NT2/D1 (cell line): ENCODE measurements around the gene LRCH1.

Experiments used
- DNase-seq: peaks from one replicate; pipeline ENCODE4 v3.0.0-alpha.2; 2011; ENCODE audit warnings: low read depth, low spot score
- H3K27me3 ChIP-seq: 2 replicates; pipeline ENCODE4 v1.6.0; 2011; ENCODE audit warnings: mild to moderate bottlenecking; ENCODE audit not compliant: insufficient read length, insufficient read depth
- H3K36me3 ChIP-seq: 2 replicates; pipeline ENCODE4 v1.6.1; 2011; ENCODE audit warnings: mild to moderate bottlenecking, low read length, mixed read lengths; ENCODE audit not compliant: insufficient read depth, insufficient read length
- H3K4me1 ChIP-seq: 2 replicates; pipeline ENCODE4 v1.5.1; 2011; ENCODE audit not compliant: insufficient read depth, insufficient read length
- H3K4me3 ChIP-seq: 2 replicates; pipeline ENCODE4 v1.5.1; 2011; ENCODE audit warnings: low read depth; ENCODE audit not compliant: insufficient read length
- H3K9ac ChIP-seq: 2 replicates; pipeline ENCODE4 v1.6.0; 2011; ENCODE audit warnings: low read depth; ENCODE audit not compliant: insufficient read length
- H3K9me3 ChIP-seq: 2 replicates; pipeline ENCODE4 v1.5.1; 2011; ENCODE audit warnings: mild to moderate bottlenecking, low read length; ENCODE audit not compliant: insufficient read depth
- SUZ12 ChIP-seq: IDR thresholded peaks from 2 replicates; pipeline ENCODE4 v1.6.1; 2011; ENCODE audit not compliant: insufficient read length, insufficient read depth; ENCODE audit errors: extremely low read depth
- YY1 ChIP-seq: IDR thresholded peaks from 2 replicates; pipeline ENCODE4 v1.6.1; 2011; ENCODE audit not compliant: insufficient read length, insufficient read depth
- ZNF274 ChIP-seq: IDR thresholded peaks from 2 replicates; pipeline ENCODE4 v1.6.1; 2011; ENCODE audit warnings: mild to moderate bottlenecking, low read depth, low read length

The LRCH1 gene

DNA sequence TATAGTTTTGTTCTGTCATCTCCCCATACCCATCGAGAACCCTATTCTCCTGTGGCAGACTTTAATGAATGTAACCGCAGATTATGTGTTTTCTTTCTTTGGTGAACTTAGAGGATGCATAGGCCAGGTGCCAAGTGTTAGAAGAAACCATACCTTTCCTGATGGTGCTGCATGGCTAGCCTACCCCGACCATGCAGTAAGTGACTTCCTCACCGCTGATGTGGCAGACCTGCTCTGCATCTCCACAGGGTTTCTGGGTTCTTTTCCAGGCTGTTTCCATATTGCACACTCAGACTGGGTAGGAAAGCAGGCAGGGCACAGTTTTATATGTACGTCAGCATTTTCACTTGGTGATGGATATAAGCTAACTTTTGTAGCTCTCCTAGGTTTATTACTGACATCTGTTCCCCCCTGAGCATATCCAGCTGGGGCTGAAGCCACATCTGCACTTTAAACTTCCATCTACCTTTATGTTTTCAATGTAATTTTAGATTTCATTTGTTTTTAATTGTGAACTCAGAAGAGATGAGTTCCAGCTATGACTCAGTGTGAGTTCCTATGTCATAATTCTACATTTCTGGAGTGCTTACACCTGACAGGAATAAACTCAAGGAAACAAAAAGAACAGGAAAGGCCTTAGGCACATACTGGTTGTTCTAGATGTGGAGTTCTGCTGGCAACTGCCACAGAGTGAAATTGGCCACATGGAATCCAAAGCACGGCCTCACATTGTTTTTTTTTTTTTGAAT is 42.3 kb downstream of the LRCH1 start:
- peaks cover 1% of the 10 kb centered on the region for H3K4me1 ChIP-seq
- no peak overlapping the region for H3K4me3 ChIP-seq
- H3K9me3 ChIP-seq = no peaks in the 10 kb centered on the region
- no peaks in the 10 kb centered on the region for H3K27me3 ChIP-seq
- TF ChIP-seq YY1 = no peak
- TF ChIP-seq ZNF274 = no peak
- TF ChIP-seq SUZ12 = no peak
- H3K36me3 ChIP-seq = no peaks in the 10 kb centered on the region
- DNase-seq = no peak
- H3K9ac ChIP-seq = no peak overlapping the region

DNA sequence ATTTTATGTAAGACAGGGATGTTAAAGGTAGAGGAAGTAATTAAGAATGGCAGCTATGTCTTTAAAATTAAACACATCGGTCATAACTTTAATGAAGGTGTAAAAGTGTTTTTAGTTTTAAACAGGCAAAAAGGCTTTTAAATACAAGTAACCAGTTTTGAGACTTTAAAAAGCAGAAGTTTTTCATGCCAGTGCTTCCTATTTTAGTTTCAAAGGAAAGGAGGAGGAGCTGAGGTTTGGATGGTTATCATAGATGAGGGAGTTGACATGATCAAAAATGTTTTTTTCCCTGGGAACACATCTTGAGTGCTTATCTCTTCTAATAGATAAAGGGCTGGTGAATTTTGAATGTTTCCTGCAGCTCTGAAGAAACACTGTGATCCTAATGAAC is 42.9 kb downstream of the LRCH1 start:
- Histone ChIP-seq H3K9me3 (no peaks in the 10 kb centered on the region), H3K4me1 (peaks cover 1% of the 10 kb centered on the region), H3K27me3 (no peaks in the 10 kb centered on the region), H3K36me3 (no peaks in the 10 kb centered on the region), H3K4me3 (no peak overlapping the region), H3K9ac (no peak overlapping the region)
- DNase-seq = no peak
- no peak for TF ChIP-seq ZNF274
- no peak for TF ChIP-seq SUZ12
- no peak for TF ChIP-seq YY1

DNA sequence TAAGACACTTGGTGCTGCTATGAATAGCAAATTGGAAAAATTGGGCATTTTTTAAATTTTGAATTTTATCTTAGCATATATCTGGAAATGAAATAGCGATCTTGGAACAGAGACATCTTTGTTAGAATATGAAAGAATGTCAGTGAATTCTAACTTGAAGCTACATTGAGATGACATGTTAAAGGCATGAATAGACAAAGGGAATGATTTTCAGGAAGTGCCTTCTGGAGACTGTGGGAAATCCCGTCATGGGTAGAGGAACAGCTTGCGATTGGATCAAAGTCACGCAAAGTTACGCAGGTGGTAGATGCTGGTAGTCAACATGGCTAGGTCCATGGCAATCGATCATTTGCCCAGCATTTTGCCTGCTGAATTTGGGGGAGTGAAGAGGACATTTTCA is 43.5 kb downstream of the LRCH1 start:
- DNase-seq = no peak
- H3K9me3 ChIP-seq = no peaks in the 10 kb centered on the region
- H3K4me3 ChIP-seq = no peak overlapping the region
- H3K27me3 ChIP-seq = no peaks in the 10 kb centered on the region
- no peak overlapping the region for H3K9ac ChIP-seq
- peaks cover 1% of the 10 kb centered on the region for H3K4me1 ChIP-seq
- no peak for TF ChIP-seq YY1
- TF ChIP-seq SUZ12 = no peak
- TF ChIP-seq ZNF274 = no peak
- no peaks in the 10 kb centered on the region for H3K36me3 ChIP-seq

DNA sequence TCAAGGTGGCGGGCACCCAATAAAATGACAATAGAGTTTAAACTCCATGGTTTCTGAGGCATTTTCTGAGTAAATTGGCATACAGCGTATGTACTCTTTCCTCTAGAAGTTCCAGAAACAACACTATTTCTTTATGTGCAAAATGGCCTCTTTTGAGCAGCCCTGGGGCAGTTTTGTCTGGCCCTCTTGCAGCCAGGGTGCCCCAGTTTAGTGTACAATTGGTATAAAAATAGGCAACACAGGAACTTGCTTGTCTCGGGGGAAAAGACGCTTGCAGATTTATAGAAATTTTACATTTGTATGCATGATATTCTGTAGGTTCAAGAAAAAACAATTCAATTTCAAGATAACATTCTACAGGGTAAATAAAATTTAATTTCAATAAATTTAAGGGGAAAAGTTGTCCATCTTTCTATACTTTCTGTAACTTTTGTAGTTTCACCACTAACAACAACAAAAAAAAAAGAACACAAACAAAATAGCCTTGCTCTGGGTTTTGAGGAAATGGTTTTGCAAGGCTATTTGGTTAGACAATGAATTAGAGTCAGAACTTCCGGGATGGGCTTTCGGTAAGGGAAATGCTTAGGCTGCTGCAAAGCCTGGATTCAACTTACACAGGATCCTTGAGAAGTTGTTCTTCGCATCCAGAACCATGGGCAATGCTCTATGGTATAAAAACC is 45.3 kb downstream of the LRCH1 start:
- Histone ChIP-seq H3K4me3 (no peak overlapping the region), H3K27me3 (no peaks in the 10 kb centered on the region), H3K4me1 (peaks cover 1% of the 10 kb centered on the region), H3K9ac (no peak overlapping the region), H3K36me3 (no peaks in the 10 kb centered on the region), H3K9me3 (no peaks in the 10 kb centered on the region)
- DNase-seq = no peak
- TF ChIP-seq YY1 = no peak
- no peak for TF ChIP-seq SUZ12
- TF ChIP-seq ZNF274 = no peak

DNA sequence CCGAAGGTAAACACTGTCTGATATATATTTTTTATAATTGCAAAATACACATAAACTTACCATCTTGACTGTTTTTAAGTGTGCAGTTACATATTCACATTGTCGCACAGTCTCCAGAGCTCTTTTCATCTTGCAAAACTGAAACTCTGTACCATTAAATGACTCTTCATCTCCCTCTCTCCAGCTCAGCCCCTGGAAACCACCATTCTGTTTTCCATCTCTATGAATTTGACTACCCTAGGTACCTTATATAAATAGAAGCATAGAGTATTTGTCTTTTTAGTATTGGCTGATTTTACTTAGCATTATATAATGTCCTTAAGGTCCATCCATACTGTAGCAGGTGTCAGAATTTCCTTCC is 45.8 kb downstream of the LRCH1 start:
- Histone ChIP-seq H3K4me1 (peaks cover 1% of the 10 kb centered on the region), H3K9ac (no peak overlapping the region), H3K4me3 (no peak overlapping the region), H3K27me3 (no peaks in the 10 kb centered on the region), H3K9me3 (no peaks in the 10 kb centered on the region), H3K36me3 (no peaks in the 10 kb centered on the region)
- TF ChIP-seq ZNF274 (no peak), SUZ12 (no peak), YY1 (no peak)
- no peak for DNase-seq

DNA sequence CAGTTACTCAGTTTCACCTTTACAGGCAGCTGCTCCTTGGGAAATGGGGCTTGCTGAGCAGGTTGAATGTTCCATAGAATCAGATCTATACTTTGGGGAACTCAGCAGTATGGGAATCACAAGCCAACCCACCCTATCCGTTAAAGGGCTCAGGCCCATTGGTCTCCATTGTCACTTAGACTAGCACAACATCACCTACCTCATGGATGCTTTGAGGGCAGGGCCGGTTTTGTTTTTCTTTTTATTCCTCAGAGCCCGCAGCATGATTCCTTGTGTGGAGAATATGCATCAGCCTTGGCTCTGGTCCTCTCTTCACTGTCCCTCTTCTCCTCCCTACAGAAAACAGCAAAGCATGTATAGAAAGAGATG is 48.0 kb downstream of the LRCH1 start:
- Histone ChIP-seq H3K27me3 (no peaks in the 10 kb centered on the region), H3K4me3 (no peak overlapping the region), H3K4me1 (no peaks in the 10 kb centered on the region), H3K9ac (no peak overlapping the region), H3K9me3 (no peaks in the 10 kb centered on the region), H3K36me3 (no peaks in the 10 kb centered on the region)
- no peak for DNase-seq
- no peak for TF ChIP-seq ZNF274
- no peak for TF ChIP-seq SUZ12
- TF ChIP-seq YY1 = no peak

DNA sequence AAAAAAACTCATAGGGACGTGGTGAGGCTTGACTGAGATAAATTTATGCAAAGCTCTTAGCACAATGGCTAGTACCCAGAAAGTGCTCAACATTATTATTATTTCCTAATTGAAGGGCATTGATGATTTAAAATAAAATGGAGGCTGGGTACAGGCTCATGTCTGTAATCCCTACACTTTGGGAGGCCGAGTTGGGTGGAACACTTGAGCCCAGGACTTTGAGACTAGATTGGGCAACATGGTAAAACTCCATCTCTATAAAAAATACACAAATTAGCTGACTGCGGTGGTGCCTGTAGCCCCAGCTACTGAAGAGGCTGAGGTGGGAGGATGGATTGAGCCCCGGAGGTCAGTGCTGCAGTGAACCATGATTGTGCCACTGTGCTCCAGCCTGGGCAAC is 49.6 kb downstream of the LRCH1 start:
- H3K36me3 ChIP-seq = no peaks in the 10 kb centered on the region
- no peaks in the 10 kb centered on the region for H3K27me3 ChIP-seq
- no peak overlapping the region for H3K4me3 ChIP-seq
- H3K9ac ChIP-seq = no peak overlapping the region
- DNase-seq = no peak
- no peaks in the 10 kb centered on the region for H3K9me3 ChIP-seq
- TF ChIP-seq SUZ12 (no peak), YY1 (no peak), ZNF274 (no peak)
- H3K4me1 ChIP-seq = no peaks in the 10 kb centered on the region
